Kidney (tissue), 14 donors: Measurements from ENCODE around the gene ALG11. TPM values are rescaled to one million over a fixed set of nuclear protein-coding genes. Genes with fewer than 3 reads are reported as not detected.

ENCODE experiments used
- DNase-seq, 5 donors: peaks; one replicate each; pipeline ENCODE4 v3.0.0-alpha.2; 2013 to 2020
- FAIRE-seq: peaks from 2 replicates; lab custom pipeline; 2012; peaks lifted over from hg19 to GRCh38; lab: Jason Lieb, UNC
- H3K27ac ChIP-seq, 2 donors: one replicate each; pipeline ENCODE4 v1.7.0; 2013; ENCODE audit warnings: low read depth in 2 of 2, low read length in 2 of 2, inconsistent platforms in 1 of 2
- H3K27me3 ChIP-seq: one replicate; pipeline ENCODE4 v1.7.1; 2013; ENCODE audit warnings: low read length, inconsistent platforms; ENCODE audit not compliant: control insufficient read depth, insufficient read depth
- H3K36me3 ChIP-seq, 3 donors: one replicate each; pipeline versions ENCODE4 v1.7.0 to v1.7.1; 2013; ENCODE audit warnings: low read length in 3 of 3, control low read depth in 1 of 3, inconsistent platforms in 1 of 3; ENCODE audit not compliant: insufficient read depth in 3 of 3, control insufficient read depth in 2 of 3
- H3K4me1 ChIP-seq, 3 donors: one replicate each; pipeline versions ENCODE4 v1.7.0 to v1.7.1; 2013; ENCODE audit warnings: low read length in 3 of 3, inconsistent platforms in 1 of 3, low read depth in 1 of 3; ENCODE audit not compliant: control insufficient read depth in 2 of 3, insufficient read depth in 2 of 3
- H3K4me3 ChIP-seq, 3 donors: one replicate each; pipeline versions ENCODE4 v1.7.0 to v1.8.1; 2013; ENCODE audit warnings: low read length in 3 of 3, control low read depth in 1 of 3, inconsistent platforms in 1 of 3
- H3K9ac ChIP-seq, 3 donors: one replicate each; pipeline versions ENCODE4 v1.7.0 to v1.7.1; 2013; ENCODE audit warnings: low read length in 3 of 3, control low read depth in 1 of 3, inconsistent platforms in 1 of 3
- H3K9me3 ChIP-seq, 3 donors: one replicate each; pipeline versions ENCODE4 v1.7.0 to v1.7.1; 2013; ENCODE audit warnings: low read length in 3 of 3, control low read depth in 1 of 3, inconsistent platforms in 1 of 3; ENCODE audit not compliant: control insufficient read depth in 2 of 3, insufficient read depth in 1 of 3
- intact Hi-C: fragments of 100-400 bp; cut with DNase I; formaldehyde crosslinking; loops from one replicate; pipeline ENCODE4 v1.11.1; 2022
- polyA plus RNA-seq: library from polyadenylated mRNA; stranded (reverse); fragments of 350-450 nt; fragmentation: Illumina TruSeq; extraction: RNeasy Lipid Tissue Mini Kit (QIAGEN cat#74804); gene quantifications from one replicate; pipeline ENCODE4 v1.2.3, GENCODE V29; 2014; ENCODE audit warnings: low read depth, low replicate concordance; ENCODE audit not compliant: insufficient read depth
- total RNA-seq: library from RNA; stranded (reverse); fragmentation: NEBNext Ultra II Directional; extraction: Animal tissue kit (Norgen Biotek cat#: 25700); gene quantifications from one replicate; pipeline ENCODE4 v1.2.1, GENCODE V29; 2021
- TF ChIP-seq, protein P1 (sequence below): IDR thresholded peaks from 3 replicates; pipeline ENCODE4 v1.5.1; 2012; ENCODE audit warnings: mild to moderate bottlenecking, moderate library complexity, borderline replicate concordance; ENCODE audit not compliant: insufficient read depth; ENCODE audit errors: extremely low read depth
- donor health status: control.
- donor health status: control.
- donor health status: control.
- donor health status: control.
- donor health status: control.
- donor health status: DM: yes; HTN: yes; CAD: no.
- donor health status: Normal renal cell carcinoma (clear cell type).

Gene ALG11
- total and polyA plus RNA-seq, 2 donors from 2014 or later, result 3.1 to 39.5 TPM

GRCh38 chr13:52067237-52067636 lies 55.0 kb downstream of the ALG11 start:
- no peaks in the 10 kb centered on the region for H3K4me1 ChIP-seq
- no peak overlapping the region for H3K4me3 ChIP-seq
- H3K9me3 ChIP-seq, result peaks cover 0 to 16% (median 4%) of the 10 kb centered on the region in 3 donors
- H3K9ac ChIP-seq, result no peak overlapping the region
- no peak for FAIRE-seq
- H3K27ac ChIP-seq, result no peak overlapping the region
- intact Hi-C loops, result no loop called here
- H3K27me3 ChIP-seq, result no peaks in the 10 kb centered on the region
- DNase-seq, result peak in 1 of 5 donors; percentile 4
- TF ChIP-seq, protein P1, sequence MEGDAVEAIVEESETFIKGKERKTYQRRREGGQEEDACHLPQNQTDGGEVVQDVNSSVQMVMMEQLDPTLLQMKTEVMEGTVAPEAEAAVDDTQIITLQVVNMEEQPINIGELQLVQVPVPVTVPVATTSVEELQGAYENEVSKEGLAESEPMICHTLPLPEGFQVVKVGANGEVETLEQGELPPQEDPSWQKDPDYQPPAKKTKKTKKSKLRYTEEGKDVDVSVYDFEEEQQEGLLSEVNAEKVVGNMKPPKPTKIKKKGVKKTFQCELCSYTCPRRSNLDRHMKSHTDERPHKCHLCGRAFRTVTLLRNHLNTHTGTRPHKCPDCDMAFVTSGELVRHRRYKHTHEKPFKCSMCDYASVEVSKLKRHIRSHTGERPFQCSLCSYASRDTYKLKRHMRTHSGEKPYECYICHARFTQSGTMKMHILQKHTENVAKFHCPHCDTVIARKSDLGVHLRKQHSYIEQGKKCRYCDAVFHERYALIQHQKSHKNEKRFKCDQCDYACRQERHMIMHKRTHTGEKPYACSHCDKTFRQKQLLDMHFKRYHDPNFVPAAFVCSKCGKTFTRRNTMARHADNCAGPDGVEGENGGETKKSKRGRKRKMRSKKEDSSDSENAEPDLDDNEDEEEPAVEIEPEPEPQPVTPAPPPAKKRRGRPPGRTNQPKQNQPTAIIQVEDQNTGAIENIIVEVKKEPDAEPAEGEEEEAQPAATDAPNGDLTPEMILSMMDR, result no peak
- H3K36me3 ChIP-seq, result no peaks in the 10 kb centered on the region

DNA sequence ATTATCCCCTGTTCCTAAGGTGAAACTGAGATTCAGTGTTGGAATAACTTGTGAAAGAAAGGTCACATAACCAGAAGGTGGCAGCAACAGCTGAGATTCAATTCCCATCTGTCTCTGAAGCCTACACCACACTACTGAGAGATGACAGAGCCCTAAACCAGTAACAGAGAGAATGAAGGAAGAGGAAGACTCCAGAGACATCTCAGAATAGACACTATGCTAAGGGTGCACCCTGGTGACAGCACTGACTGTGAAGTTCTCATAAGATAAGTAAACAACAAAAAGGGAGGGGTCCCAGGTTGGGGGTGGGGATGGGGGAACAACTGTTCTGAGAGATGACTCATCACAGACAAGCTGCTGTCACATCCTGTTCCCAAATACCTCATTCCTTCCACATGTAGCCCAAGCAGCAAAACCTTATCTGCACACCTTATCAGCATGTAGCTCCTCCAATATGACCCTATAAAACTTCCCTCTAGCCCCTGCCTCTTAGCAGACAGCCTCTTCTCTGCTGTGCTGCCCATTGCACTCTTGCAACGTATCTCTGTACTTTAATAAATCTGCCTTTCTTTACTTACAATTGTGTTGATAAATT lies 58.8 kb downstream of the ALG11 start:
- DNase-seq (peak in 1 of 5 donors; percentile 17), FAIRE-seq (no peak)
- no peak overlapping the region for H3K4me3 ChIP-seq
- H3K27ac ChIP-seq, result no peak overlapping the region
- intact Hi-C loops, result no loop called here
- no peaks in the 10 kb centered on the region for H3K4me1 ChIP-seq
- peaks cover 0 to 13% (median 4%) of the 10 kb centered on the region in 3 donors for H3K9me3 ChIP-seq
- H3K9ac ChIP-seq, result no peak overlapping the region
- TF ChIP-seq, protein P1, result peak; percentile 44
- no peaks in the 10 kb centered on the region for H3K27me3 ChIP-seq
- no peaks in the 10 kb centered on the region for H3K36me3 ChIP-seq

Other genes with a start within 250 kb of the ALG11 start
- gene DHRS12, start 208.2 kb upstream of the ALG11 start, total RNA-seq, result 20.4 TPM
- 36.1 TPM for gene DHRS12, start 208.2 kb upstream of the ALG11 start, polyA plus RNA-seq
- gene TMEM272, start 167.2 kb upstream of the ALG11 start, total RNA-seq, result 0.19 TPM
- gene TMEM272, start 167.2 kb upstream of the ALG11 start, polyA plus RNA-seq, result 0.28 TPM
- gene CCDC70, start 150.4 kb upstream of the ALG11 start, total RNA-seq, result not detected
- not detected for gene CCDC70, start 150.4 kb upstream of the ALG11 start, polyA plus RNA-seq
- gene ATP7B, start 948 bp upstream of the ALG11 start, total RNA-seq, result 5.7 TPM
- gene ATP7B, start 948 bp upstream of the ALG11 start, polyA plus RNA-seq, result 2.0 TPM
- 20.3 TPM for gene UTP14C, start 12.3 kb downstream of the ALG11 start, total RNA-seq
- 8.8 TPM for gene UTP14C, start 12.3 kb downstream of the ALG11 start, polyA plus RNA-seq
- gene NEK5, start 116.7 kb downstream of the ALG11 start, total RNA-seq, result 1.2 TPM
- gene NEK5, start 116.7 kb downstream of the ALG11 start, polyA plus RNA-seq, result 0.39 TPM
- 21.1 TPM for gene NEK3, start 147.2 kb downstream of the ALG11 start, total RNA-seq
- 17.4 TPM for gene NEK3, start 147.2 kb downstream of the ALG11 start, polyA plus RNA-seq